CD4-positive, CD25-positive, alpha-beta regulatory T cell (primary cell): ENCODE results near the gene C11orf91. TPM values are rescaled to one million over a fixed set of nuclear protein-coding genes. Genes with fewer than 3 reads are reported as not detected.
"Not testable (repeated sequence)": the region's sequence is repeated elsewhere in the genome, so short reads cannot be mapped to it uniquely, and the experiment has no call there.

Experiments used
- ATAC-seq, 2 donors: fragments of 150-1000 bp; cut with Tn5 transposase; one replicate each; pipeline ENCODE4 v1.10.0; 2021; ENCODE audit warnings: low read depth in 2 of 2, moderate number of reproducible peaks in 2 of 2, moderate library complexity in 1 of 2
- DNase-seq, 3 donors: peaks; one replicate each; pipeline versions ENCODE4 v3.0.0 to v3.0.0-alpha.2; 2012 to 2022; ENCODE audit warnings: mixed read lengths in 1 of 3
- H3K27ac ChIP-seq: one replicate; pipeline ENCODE4 v1.7.0; 2013; ENCODE audit warnings: mild to moderate bottlenecking, low read length; ENCODE audit not compliant: insufficient read depth, poor library complexity, severe bottlenecking
- H3K27me3 ChIP-seq: one replicate; pipeline ENCODE4 v1.7.0; 2013; ENCODE audit warnings: low read length; ENCODE audit not compliant: control insufficient read depth, insufficient read depth
- H3K36me3 ChIP-seq: one replicate; pipeline ENCODE4 v1.7.0; 2013; ENCODE audit warnings: mild to moderate bottlenecking, low read length, moderate library complexity; ENCODE audit not compliant: control insufficient read depth, insufficient read depth
- H3K4me1 ChIP-seq: 2 replicates; pipeline ENCODE4 v1.7.0; 2013; ENCODE audit warnings: mild to moderate bottlenecking, low read length; ENCODE audit not compliant: insufficient read depth, control insufficient read depth, poor library complexity, severe bottlenecking
- H3K4me3 ChIP-seq: one replicate; pipeline ENCODE4 v1.7.0; 2013; ENCODE audit warnings: low read depth, mild to moderate bottlenecking, low read length, moderate library complexity
- H3K9me3 ChIP-seq, 2 experiments: 1 replicate in 1 of 2; 2 replicates in 1 of 2; pipeline ENCODE4 v1.7.0; 2013; ENCODE audit warnings: low read length in 2 of 2, mild to moderate bottlenecking in 1 of 2, moderate library complexity in 1 of 2; ENCODE audit not compliant: control insufficient read depth in 2 of 2
- H3K27ac Mint-ChIP-seq, 3 donors: one replicate each; pipeline ENCODE4 v1.8.0; 2020 to 2022; ENCODE audit warnings: mild to moderate bottlenecking in 3 of 3, mixed read lengths in 3 of 3, moderate library complexity in 2 of 3
- H3K27me3 Mint-ChIP-seq: one replicate; pipeline ENCODE4 v1.8.0; 2022; ENCODE audit warnings: mild to moderate bottlenecking, mixed read lengths
- H3K36me3 Mint-ChIP-seq: one replicate; pipeline ENCODE4 v1.8.0; 2020; ENCODE audit warnings: mixed read lengths
- H3K4me1 Mint-ChIP-seq, 4 donors: one replicate each; pipeline ENCODE4 v1.8.0; 2020 to 2022; ENCODE audit warnings: mixed read lengths in 4 of 4, mild to moderate bottlenecking in 1 of 4
- H3K4me3 Mint-ChIP-seq, 4 donors: one replicate each; pipeline ENCODE4 v1.8.0; 2020 to 2022; ENCODE audit warnings: mild to moderate bottlenecking in 4 of 4, mixed read lengths in 4 of 4, moderate library complexity in 3 of 4
- H3K9me3 Mint-ChIP-seq, 7 donors: one replicate each; pipeline ENCODE4 v1.8.0; 2020 to 2022; ENCODE audit warnings: mixed read lengths in 7 of 7, mild to moderate bottlenecking in 3 of 7, moderate library complexity in 2 of 7
- polyA plus RNA-seq, 4 donors: library from polyadenylated mRNA; unstranded; fragments of 300-500 nt; fragmentation: Illumina TruSeq; gene quantifications; one replicate each; pipeline ENCODE4 v1.2.3, GENCODE V29; 2021
- total RNA-seq: library from RNA; stranded (reverse); gene quantifications from one replicate; pipeline ENCODE4 v1.2.3, GENCODE V29; 2022

Gene C11orf91
- total and polyA plus RNA-seq, 5 donors from 2014 or later, result not detected

DNA sequence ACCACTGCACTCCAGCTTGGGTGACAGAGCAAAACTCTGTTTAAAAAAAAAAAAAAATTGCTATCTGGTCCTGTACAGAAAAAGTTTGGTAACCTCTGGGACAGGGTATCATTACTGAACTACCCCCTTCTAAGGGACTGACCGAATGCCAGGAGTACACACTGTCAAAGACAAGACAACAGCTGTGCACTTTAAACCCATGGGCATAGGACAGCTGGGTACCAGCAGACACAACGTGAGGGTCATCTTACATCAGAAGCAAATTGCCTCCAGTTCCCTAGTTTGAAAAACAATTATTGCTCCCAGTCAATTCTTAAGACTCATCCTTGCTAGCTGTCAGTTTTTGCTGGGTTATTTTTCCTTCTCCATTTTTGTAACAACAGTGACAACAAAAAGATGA, 17.8 kb upstream of the C11orf91 start:
- ATAC-seq (no peak), DNase-seq (no peak)
- Mint-ChIP-seq H3K4me1 (peaks cover 6 to 10% (median 8%) of the 10 kb centered on the region in 4 donors), H3K27me3 (no peaks in the 10 kb centered on the region), H3K36me3 (peaks cover 42% of the 10 kb centered on the region), H3K9me3 (no peaks in the 10 kb centered on the region), H3K27ac (no peak overlapping the region), H3K4me3 (no peak overlapping the region)
- no peaks in the 10 kb centered on the region for H3K9me3 ChIP-seq
- no peak overlapping the region for H3K4me3 ChIP-seq
- H3K4me1 ChIP-seq, result no peaks in the 10 kb centered on the region
- peaks cover 57% of the 10 kb centered on the region for H3K36me3 ChIP-seq
- H3K27me3 ChIP-seq, result no peaks in the 10 kb centered on the region
- no peak overlapping the region for H3K27ac ChIP-seq

DNA sequence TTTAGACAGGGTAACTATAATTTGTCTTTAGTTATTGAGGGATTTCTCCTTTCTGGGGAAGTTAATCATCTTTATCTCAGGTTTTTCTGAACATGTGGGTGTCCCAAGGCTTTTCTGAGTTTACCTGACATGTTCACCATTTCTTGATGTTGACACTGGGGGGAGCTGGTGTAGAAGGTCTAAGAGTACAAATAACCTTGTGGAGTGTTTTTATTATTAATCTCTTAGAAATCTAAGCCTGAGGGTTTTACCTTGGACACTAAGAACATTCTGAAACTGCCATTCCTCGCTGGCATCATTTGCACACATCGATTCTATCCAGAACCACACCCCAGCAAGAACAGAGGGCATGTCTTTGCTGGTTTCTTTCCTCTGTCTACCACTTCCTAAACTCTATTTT, 15.6 kb upstream of the C11orf91 start:
- Histone ChIP-seq H3K36me3 (peaks cover 54% of the 10 kb centered on the region), H3K27me3 (no peaks in the 10 kb centered on the region), H3K4me1 (no peaks in the 10 kb centered on the region), H3K4me3 (no peak overlapping the region), H3K9me3 (no peaks in the 10 kb centered on the region), H3K27ac (no peak overlapping the region)
- Mint-ChIP-seq H3K27me3 (no peaks in the 10 kb centered on the region), H3K27ac (no peak overlapping the region), H3K36me3 (peaks cover 33% of the 10 kb centered on the region), H3K9me3 (no peaks in the 10 kb centered on the region), H3K4me3 (no peak overlapping the region), H3K4me1 (peaks cover 0 to 3% (median 0%) of the 10 kb centered on the region in 4 donors)
- no peak for ATAC-seq
- DNase-seq, result peak in 1 of 3 donors; percentile 58

DNA sequence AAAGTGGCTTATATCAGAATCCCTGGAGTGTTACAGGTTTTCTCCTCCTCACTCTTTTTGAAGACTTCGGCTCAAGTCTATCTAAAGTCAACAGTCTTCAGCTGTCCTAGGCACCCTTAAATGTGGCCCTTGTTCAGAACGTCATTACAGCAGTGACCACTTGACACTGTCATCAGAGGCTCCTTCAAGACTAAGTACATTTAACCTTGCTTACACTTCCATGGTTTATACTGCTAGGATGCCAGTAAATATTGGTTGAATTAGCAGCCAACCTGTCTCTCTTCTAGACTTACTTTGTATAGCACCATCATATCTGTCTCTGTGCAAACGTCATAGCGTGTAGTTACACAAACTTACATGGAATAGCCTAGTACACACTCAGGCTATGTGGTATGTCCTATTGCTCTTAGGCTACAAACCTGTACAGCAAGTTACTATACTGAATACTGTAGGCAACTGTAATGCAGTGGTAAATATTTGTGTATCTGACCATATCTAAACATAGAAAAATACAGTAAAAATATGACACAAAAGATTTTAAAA, 13.3 kb upstream of the C11orf91 start:
- no peak overlapping the region for H3K27ac ChIP-seq
- H3K36me3 ChIP-seq, result peaks cover 54% of the 10 kb centered on the region
- DNase-seq (no peak), ATAC-seq (no peak)
- no peak overlapping the region for H3K4me3 ChIP-seq
- no peaks in the 10 kb centered on the region for H3K9me3 ChIP-seq
- Mint-ChIP-seq H3K27ac (no peak overlapping the region), H3K9me3 (no peaks in the 10 kb centered on the region), H3K4me1 (peaks cover 0 to 3% (median 0%) of the 10 kb centered on the region in 4 donors), H3K27me3 (no peaks in the 10 kb centered on the region), H3K36me3 (peaks cover 31% of the 10 kb centered on the region), H3K4me3 (no peak overlapping the region)
- H3K4me1 ChIP-seq, result no peaks in the 10 kb centered on the region
- H3K27me3 ChIP-seq, result no peaks in the 10 kb centered on the region

DNA sequence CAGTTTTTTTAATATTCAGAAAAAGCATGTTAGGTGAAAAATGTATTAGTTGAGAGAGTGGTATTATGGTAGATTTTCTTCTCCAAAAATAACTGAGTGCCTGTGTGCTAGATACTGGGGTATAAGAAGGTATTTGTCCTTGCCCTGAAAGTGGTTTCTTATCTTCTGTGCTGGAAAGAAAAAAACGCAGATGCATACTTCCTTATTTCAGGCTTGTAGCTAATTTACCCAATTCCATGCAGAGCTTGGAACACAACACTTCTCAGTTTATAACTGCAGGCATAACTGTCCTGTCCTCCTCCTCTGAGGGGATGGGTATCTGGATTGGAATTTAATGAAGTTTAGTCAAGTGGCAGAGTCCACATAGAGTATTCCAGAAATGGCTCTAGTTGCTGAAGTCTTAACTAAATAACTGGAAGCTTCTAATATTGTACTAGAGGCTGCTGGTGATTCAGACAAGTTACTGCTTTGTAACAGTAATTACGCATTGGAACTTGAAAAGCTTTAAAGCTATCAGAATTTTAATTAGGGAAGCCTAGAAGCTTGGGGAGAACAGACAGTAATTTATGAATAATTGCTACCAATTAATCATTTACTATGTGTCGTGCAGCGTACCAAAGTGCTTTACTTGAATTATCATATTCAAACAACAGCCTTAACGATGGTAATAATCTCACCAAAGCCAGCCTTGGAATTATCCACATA, 12.7 kb upstream of the C11orf91 start:
- no peak overlapping the region for H3K27ac Mint-ChIP-seq
- no peaks in the 10 kb centered on the region for H3K27me3 ChIP-seq
- H3K9me3 Mint-ChIP-seq, result no peaks in the 10 kb centered on the region
- H3K4me1 ChIP-seq, result no peaks in the 10 kb centered on the region
- H3K4me3 ChIP-seq, result no peak overlapping the region
- ATAC-seq (no peak), DNase-seq (no peak)
- H3K4me1 Mint-ChIP-seq, result no peaks in the 10 kb centered on the region
- peaks cover 55% of the 10 kb centered on the region for H3K36me3 ChIP-seq
- H3K27me3 Mint-ChIP-seq, result no peaks in the 10 kb centered on the region
- H3K27ac ChIP-seq, result no peak overlapping the region
- peaks cover 31% of the 10 kb centered on the region for H3K36me3 Mint-ChIP-seq
- H3K4me3 Mint-ChIP-seq, result no peak overlapping the region
- no peaks in the 10 kb centered on the region for H3K9me3 ChIP-seq

DNA sequence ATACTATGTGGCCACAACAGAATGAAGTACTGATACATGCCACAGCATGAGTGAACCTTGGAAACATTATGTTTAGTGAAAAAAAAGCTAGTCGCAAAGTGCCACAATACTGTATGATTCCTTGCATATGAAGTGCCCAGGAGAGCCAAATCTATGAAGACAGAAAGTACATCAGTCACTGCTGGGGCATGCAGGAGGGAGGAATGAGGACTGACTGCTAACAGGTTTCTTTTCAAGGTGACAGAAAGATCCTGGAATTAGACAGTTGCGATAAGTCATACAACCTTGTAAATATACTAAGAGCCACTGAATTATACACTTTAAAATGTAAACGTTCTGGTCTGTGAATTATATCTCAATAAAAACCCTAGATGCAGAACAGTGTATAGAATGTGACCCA, 11.8 kb upstream of the C11orf91 start:
- Mint-ChIP-seq H3K36me3 (peaks cover 29% of the 10 kb centered on the region), H3K27me3 (no peaks in the 10 kb centered on the region), H3K4me3 (no peak overlapping the region), H3K4me1 (no peaks in the 10 kb centered on the region), H3K27ac (no peak overlapping the region), H3K9me3 (no peaks in the 10 kb centered on the region)
- H3K36me3 ChIP-seq, result peaks cover 60% of the 10 kb centered on the region
- H3K9me3 ChIP-seq, result no peaks in the 10 kb centered on the region
- H3K27ac ChIP-seq, result no peak overlapping the region
- no peaks in the 10 kb centered on the region for H3K27me3 ChIP-seq
- no peak for DNase-seq
- H3K4me1 ChIP-seq, result no peaks in the 10 kb centered on the region
- no peak for ATAC-seq
- no peak overlapping the region for H3K4me3 ChIP-seq

DNA sequence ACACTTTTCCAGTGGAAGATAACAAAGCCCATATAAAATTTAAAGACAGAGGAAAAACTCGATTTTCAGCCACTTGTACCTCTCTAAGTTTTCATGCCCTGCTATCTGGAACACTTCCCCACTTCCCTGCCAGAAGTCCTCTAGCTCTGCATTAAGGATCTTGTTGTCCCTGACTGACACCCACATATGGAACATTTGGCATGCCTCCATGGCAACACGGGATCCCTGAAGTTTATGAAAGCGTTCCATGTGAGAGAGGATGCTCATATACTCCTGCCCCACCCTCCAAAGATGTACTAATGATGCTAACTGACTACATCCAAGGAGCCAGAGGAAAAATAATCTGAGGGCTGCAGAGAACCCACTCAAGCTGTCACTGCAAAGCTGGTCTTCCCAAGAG, 8.8 kb upstream of the C11orf91 start:
- Histone ChIP-seq H3K4me1 (no peaks in the 10 kb centered on the region), H3K4me3 (no peak overlapping the region), H3K27ac (no peak overlapping the region), H3K9me3 (no peaks in the 10 kb centered on the region), H3K36me3 (peaks cover 40% of the 10 kb centered on the region), H3K27me3 (no peaks in the 10 kb centered on the region)
- no peaks in the 10 kb centered on the region for H3K9me3 Mint-ChIP-seq
- DNase-seq (no peak), ATAC-seq (no peak)
- H3K36me3 Mint-ChIP-seq, result peaks cover 13% of the 10 kb centered on the region
- peaks cover 0 to 9% (median 6%) of the 10 kb centered on the region in 4 donors for H3K4me1 Mint-ChIP-seq
- H3K4me3 Mint-ChIP-seq, result no peak overlapping the region
- H3K27ac Mint-ChIP-seq, result peak overlapping the region in 1 of 3 donors; percentile 14
- H3K27me3 Mint-ChIP-seq, result no peaks in the 10 kb centered on the region

DNA sequence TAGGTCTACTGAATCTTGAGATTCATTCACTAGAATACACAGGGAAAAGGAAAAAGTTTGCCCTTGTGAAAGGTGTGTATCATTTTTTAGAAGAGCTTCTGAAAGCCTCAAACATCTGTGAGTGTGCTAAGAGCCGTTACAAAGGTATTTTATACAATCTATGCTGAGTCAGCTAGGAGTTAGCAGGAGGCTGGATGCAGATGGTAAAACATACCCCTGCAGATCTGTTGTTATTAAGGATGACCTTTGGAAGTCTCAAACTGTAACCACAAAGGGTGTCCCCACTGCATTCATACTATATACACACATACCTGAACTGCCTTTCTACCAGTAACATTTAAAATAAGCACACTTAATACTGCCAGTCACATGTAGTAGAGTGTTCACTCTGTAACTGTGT, 8.4 kb upstream of the C11orf91 start:
- no peak overlapping the region for H3K27ac Mint-ChIP-seq
- no peaks in the 10 kb centered on the region for H3K9me3 ChIP-seq
- H3K36me3 ChIP-seq, result peaks cover 37% of the 10 kb centered on the region
- H3K4me1 ChIP-seq, result no peaks in the 10 kb centered on the region
- no peaks in the 10 kb centered on the region for H3K27me3 Mint-ChIP-seq
- no peaks in the 10 kb centered on the region for H3K27me3 ChIP-seq
- no peak for DNase-seq
- no peak for ATAC-seq
- H3K27ac ChIP-seq, result no peak overlapping the region
- H3K4me1 Mint-ChIP-seq, result peaks cover 0 to 9% (median 6%) of the 10 kb centered on the region in 4 donors
- no peak overlapping the region for H3K4me3 ChIP-seq
- H3K9me3 Mint-ChIP-seq, result no peaks in the 10 kb centered on the region
- no peak overlapping the region for H3K4me3 Mint-ChIP-seq
- peaks cover 13% of the 10 kb centered on the region for H3K36me3 Mint-ChIP-seq

DNA sequence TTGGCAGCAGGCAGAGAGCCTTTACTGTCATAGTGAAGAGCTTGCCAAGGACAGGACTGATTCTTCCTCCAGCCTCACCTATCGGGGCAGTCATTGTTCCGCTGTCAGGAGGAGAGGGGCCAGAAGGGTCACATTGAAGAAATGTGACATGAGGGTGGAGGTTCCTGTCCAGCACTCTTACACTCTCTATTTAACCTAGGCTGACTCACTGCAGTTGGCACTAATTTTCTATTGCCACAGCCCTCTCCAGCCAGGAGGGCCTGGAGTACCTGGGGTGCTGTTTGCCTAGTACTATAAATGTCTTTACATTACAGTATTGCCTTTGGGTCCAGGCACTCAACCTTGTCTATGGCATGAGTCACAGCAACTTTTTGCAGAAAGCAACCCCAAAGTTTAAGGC, 7.2 kb upstream of the C11orf91 start:
- not testable (repeated sequence) for H3K4me3 Mint-ChIP-seq, H3K27ac Mint-ChIP-seq

More for the DNA sequence above, 7.2 kb upstream of the C11orf91 start:
- peaks cover 13% of the 10 kb centered on the region for H3K36me3 Mint-ChIP-seq
- peaks cover 27% of the 10 kb centered on the region for H3K36me3 ChIP-seq
- not testable (repeated sequence) for ATAC-seq, H3K4me1 ChIP-seq, H3K4me3 ChIP-seq, H3K9me3 ChIP-seq, H3K4me1 Mint-ChIP-seq, H3K27me3 Mint-ChIP-seq, DNase-seq, H3K27me3 ChIP-seq, H3K27ac ChIP-seq, H3K9me3 Mint-ChIP-seq
